Adrenal gland (tissue), 12 donors: ENCODE measurements around the gene FBXO46. TPM values are rescaled to one million over a fixed set of nuclear protein-coding genes. Genes with fewer than 3 reads are reported as not detected.

Source experiments
- DNase-seq, 7 donors: peaks; one replicate each; pipeline ENCODE4 v3.0.0-alpha.2; 2019 to 2020
- H3K27ac ChIP-seq, 5 donors: fragments of 200-600 bp; sonication (generic) in 4 of 5; 1 replicate in 3 of 5; 2 replicates in 2 of 5; pipeline versions ENCODE4 v1.5.1 to v1.8.0; 2016 to 2020; ENCODE audit warnings: mild to moderate bottlenecking in 1 of 5
- H3K27me3 ChIP-seq: fragments of 200-600 bp; 2 replicates; pipeline ENCODE4 v1.8.0; 2021
- H3K36me3 ChIP-seq, 2 donors: fragments of 200-600 bp; replicated peaks in 1 of 2; 1 replicate in 1 of 2; 2 replicates in 1 of 2; pipeline versions ENCODE4 v1.5.1 to v1.8.0; 2018 to 2022
- H3K4me1 ChIP-seq, 2 donors: fragments of 200-600 bp; replicated peaks in 1 of 2; 1 replicate in 1 of 2; 2 replicates in 1 of 2; pipeline versions ENCODE4 v1.5.1 to v1.8.0; 2018 to 2021
- H3K4me3 ChIP-seq, 4 donors: fragments of 200-600 bp; sonication (generic) in 3 of 4; one replicate each; pipeline ENCODE4 v1.5.1; 2016 to 2018
- H3K9me3 ChIP-seq, 3 donors: fragments of 200-600 bp; sonication (generic) in 1 of 3; replicated peaks in 1 of 3; 1 replicate in 2 of 3; 2 replicates in 1 of 3; pipeline versions ENCODE4 v1.5.1 to v1.8.0; 2016 to 2021
- POLR2A ChIP-seq, 2 donors: fragments of 450-650 bp; IDR thresholded peaks; one replicate each; pipeline ENCODE4 v1.6.1; 2017; ENCODE audit warnings: antibody characterized with exemption in 2 of 2, mild to moderate bottlenecking in 2 of 2, moderate library complexity in 1 of 2
- WGBS, 4 donors: extraction: QIAGEN DNeasy Blood & Tissue Kit in 2 of 4; methylation state at CpG; one replicate each; pipeline versions ENCODE4 v1.1.5 to v1.1.7; 2013 to 2017; 5-methylcytosine and 5-hydroxymethylcytosine counted together
- intact Hi-C, 2 donors: fragments of 100-400 bp; cut with DNase I; formaldehyde crosslinking; loops; one replicate each; pipeline versions ENCODE4 v1.14.1 to v1.15.0; 2022 to 2023
- polyA plus RNA-seq, 3 donors: library from polyadenylated mRNA; stranded (reverse); fragments of 200-250 nt in 2 of 3; fragments of 350-450 nt in 1 of 3; fragmentation: Illumina TruSeq in 1 of 3; extraction: RNeasy Lipid Tissue Mini Kit (QIAGEN cat#74804) in 1 of 3; gene quantifications; one replicate each; pipeline ENCODE4 v1.2.3, GENCODE V29; 2013 to 2014
- total RNA-seq, 9 donors: library from RNA; depleted of rRNA in 4 of 9; stranded (reverse); fragments of >200 nt in 4 of 9; fragments of 120-200 nt in 1 of 9; fragmentation: NEBNext Ultra II Directional in 1 of 9; extraction: Animal tissue kit (Norgen Biotek cat#: 25700) in 1 of 9; gene quantifications; one replicate each; pipeline versions ENCODE4 v1.1.0 to v1.2.4, GENCODE V29; 2013 to 2023
- TF ChIP-seq, protein P1 (sequence below), 6 experiments: fragments of 450-650 bp in 4 of 6; fragments of 200-600 bp in 2 of 6; sonication (generic) in 1 of 6; IDR thresholded peaks; 1 replicate in 5 of 6; 2 replicates in 1 of 6; pipeline versions ENCODE4 v1.5.1 to v1.8.0; 2016 to 2021; ENCODE audit warnings: antibody characterized with exemption in 6 of 6, mild to moderate bottlenecking in 2 of 6, moderate library complexity in 1 of 6
- donor health status: healthy with polysubstance abuse.
- donor health status: Bipolar disorder and iron deficiency.
- donor health status: DM: yes; HTN: yes; CAD: no.
- donor health status: DM: no; HTN: no; CAD: no.
- donor health status: DM: no; HTN: no; CAD: no.
- donor health status: DM: yes; HTN: yes; CAD: no.

Gene FBXO46
- total and polyA plus RNA-seq, 12 donors, result 3.2 to 25.6 (median 11.2) TPM

DNA sequence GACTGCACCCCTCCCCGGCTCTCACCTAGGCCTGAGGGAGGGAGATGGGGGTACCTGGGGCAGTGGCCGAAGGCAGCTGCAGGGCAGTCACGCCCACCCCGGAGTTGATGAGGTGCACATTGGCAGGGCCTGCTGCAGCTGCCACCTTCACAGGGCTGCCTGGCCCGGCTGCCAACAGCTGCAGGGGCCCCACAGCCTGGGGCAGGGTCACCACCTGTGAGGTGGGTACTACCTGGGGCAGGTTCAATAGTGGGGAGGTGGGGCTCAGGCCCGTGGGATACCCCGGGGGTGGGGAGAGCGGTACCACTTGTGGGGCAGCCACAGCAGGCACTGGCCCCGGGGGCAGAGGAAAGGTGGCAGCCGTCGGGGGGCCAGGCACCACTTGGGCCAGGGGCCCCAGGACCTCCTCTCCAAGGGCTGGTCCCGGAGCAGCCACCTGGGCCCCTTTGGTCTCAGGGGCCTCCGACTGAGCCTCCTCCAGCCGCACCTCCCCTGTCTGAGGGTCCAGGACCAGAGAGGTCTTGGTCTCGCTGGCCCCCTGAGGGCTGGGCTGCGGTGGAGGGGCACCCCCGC lies 35.7 kb upstream of the FBXO46 start:
- H3K4me3 ChIP-seq, result peak overlapping the region in 2 of 4 donors; percentile 76 to 86
- peaks cover 7 to 24% of the 10 kb centered on the region in 2 donors for H3K4me1 ChIP-seq
- TF ChIP-seq, protein P1, sequence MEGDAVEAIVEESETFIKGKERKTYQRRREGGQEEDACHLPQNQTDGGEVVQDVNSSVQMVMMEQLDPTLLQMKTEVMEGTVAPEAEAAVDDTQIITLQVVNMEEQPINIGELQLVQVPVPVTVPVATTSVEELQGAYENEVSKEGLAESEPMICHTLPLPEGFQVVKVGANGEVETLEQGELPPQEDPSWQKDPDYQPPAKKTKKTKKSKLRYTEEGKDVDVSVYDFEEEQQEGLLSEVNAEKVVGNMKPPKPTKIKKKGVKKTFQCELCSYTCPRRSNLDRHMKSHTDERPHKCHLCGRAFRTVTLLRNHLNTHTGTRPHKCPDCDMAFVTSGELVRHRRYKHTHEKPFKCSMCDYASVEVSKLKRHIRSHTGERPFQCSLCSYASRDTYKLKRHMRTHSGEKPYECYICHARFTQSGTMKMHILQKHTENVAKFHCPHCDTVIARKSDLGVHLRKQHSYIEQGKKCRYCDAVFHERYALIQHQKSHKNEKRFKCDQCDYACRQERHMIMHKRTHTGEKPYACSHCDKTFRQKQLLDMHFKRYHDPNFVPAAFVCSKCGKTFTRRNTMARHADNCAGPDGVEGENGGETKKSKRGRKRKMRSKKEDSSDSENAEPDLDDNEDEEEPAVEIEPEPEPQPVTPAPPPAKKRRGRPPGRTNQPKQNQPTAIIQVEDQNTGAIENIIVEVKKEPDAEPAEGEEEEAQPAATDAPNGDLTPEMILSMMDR (IDR thresholded peaks at IDR 0.05), result no peak
- TF ChIP-seq POLR2A (IDR thresholded peaks at IDR 0.05), result peak in 1 of 2 donors; percentile 8
- H3K27me3 ChIP-seq, result no peaks in the 10 kb centered on the region
- intact Hi-C loops, result loop anchor here in 1 of 2 donors (5.0 kb wide), 1 partner anchor 54 kb away; no protein-coding TSS in a partner anchor
- H3K9me3 ChIP-seq, result no peaks in the 10 kb centered on the region
- peak in 1 of 7 donors; percentile 46 for DNase-seq
- H3K36me3 ChIP-seq, result peaks cover 0 to 6% of the 10 kb centered on the region in 2 donors
- H3K27ac ChIP-seq, result peak overlapping the region; percentile 92 to 98 (median 94)
- 62 to 80% (median 68%) methylated on average over 1 to 17 of the region's 17 CpGs for WGBS, 4 donors

DNA sequence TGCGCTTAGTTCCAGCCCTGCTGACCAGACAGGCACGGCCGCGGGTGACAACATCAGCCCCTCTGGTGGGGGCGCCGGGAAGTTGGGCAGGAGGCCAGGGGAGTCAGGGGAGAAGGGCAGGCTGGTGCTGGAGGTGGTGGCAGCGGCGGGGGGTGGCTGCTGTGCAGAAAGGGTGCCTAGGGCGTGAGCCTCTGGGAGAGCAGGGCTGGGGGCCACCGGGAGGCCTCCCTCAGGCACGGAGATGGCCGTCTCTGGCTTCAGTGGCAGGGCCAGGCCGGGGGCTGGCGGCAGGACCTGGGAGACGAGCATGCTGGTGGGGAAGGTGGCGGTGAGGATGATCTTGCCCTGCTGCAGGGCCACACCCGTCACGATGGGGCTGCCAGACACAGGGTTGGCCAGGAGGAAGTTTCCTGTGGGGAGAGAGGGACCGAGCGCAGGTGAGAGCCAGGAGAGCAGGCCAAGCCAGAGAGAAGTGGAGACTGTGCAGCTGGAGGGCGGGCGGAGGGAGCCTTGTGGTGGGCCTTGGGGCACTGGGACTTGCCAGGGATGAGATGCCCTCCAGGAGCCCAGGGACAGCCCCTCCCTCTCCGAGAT lies 35.1 kb upstream of the FBXO46 start:
- Histone ChIP-seq H3K27me3 (no peaks in the 10 kb centered on the region), H3K4me1 (peaks cover 7 to 20% of the 10 kb centered on the region in 2 donors), H3K27ac (peak overlapping the region in 2 of 5 donors; percentile 92 to 94), H3K36me3 (no peaks in the 10 kb centered on the region), H3K4me3 (no peak overlapping the region), H3K9me3 (no peaks in the 10 kb centered on the region)
- intact Hi-C loops, result loop anchor here in 1 of 2 donors (5.0 kb wide), 1 partner anchor 53 kb away; no protein-coding TSS in a partner anchor
- 71 to 83% (median 76%) methylated on average over 17 to 23 of the region's 23 CpGs for WGBS, 4 donors
- peak in 5 of 7 donors; percentile 41 to 57 (median 56) for DNase-seq
- TF ChIP-seq, protein P1 (IDR thresholded peaks at IDR 0.05), result no peak
- TF ChIP-seq POLR2A (IDR thresholded peaks at IDR 0.05), result no peak

- no peaks in the 10 kb centered on the region for H3K27me3 ChIP-seq
- TF ChIP-seq, protein P1 (IDR thresholded peaks at IDR 0.05), result no peak
- TF ChIP-seq POLR2A (IDR thresholded peaks at IDR 0.05), result no peak
- peak overlapping the region in 3 of 5 donors; percentile 3 to 94 (median 8) for H3K27ac ChIP-seq
- no peaks in the 10 kb centered on the region for H3K9me3 ChIP-seq
- intact Hi-C loops, result loop anchor here in 1 of 2 donors (5.0 kb wide), 1 partner anchor 53 kb away; no protein-coding TSS in a partner anchor
- no peaks in the 10 kb centered on the region for H3K36me3 ChIP-seq
- H3K4me3 ChIP-seq, result no peak overlapping the region
- WGBS, 4 donors, result 37 to 49% (median 47%) methylated on average over 7 to 21 of the region's 21 CpGs
- peaks cover 7 to 19% of the 10 kb centered on the region in 2 donors for H3K4me1 ChIP-seq
- DNase-seq, result no peak
Observed at GRCh38 chr19:45764945-45765701, 34.4 kb upstream of the FBXO46 start.

GRCh38 chr19:45764475-45764874 lies 33.8 kb upstream of the FBXO46 start:
- intact Hi-C loops, result no loop called here
- Histone ChIP-seq H3K9me3 (no peaks in the 10 kb centered on the region), H3K36me3 (no peaks in the 10 kb centered on the region), H3K4me1 (peaks cover 7 to 15% of the 10 kb centered on the region in 2 donors), H3K27ac (peak overlapping the region in 1 of 5 donors; percentile 94), H3K27me3 (no peaks in the 10 kb centered on the region), H3K4me3 (no peak overlapping the region)
- no peak for DNase-seq
- 54 to 74% (median 61%) methylated on average over 3 to 6 of the region's 6 CpGs for WGBS, 4 donors
- TF ChIP-seq, protein P1 (IDR thresholded peaks at IDR 0.05), result no peak
- no peak for TF ChIP-seq POLR2A (IDR thresholded peaks at IDR 0.05)
